LNCaP clone FGC (cell line): Measurements from ENCODE around the gene EHD4.

Experiments used
- DNase-seq: peaks from one replicate; pipeline ENCODE4 v3.0.0-alpha.2; 2011; ENCODE audit warnings: low read depth
- H3K4me3 ChIP-seq: 2 replicates; pipeline ENCODE4 v1.5.1; 2011; ENCODE audit warnings: mild to moderate bottlenecking, low read depth, low read length, control low read depth
- CTCF ChIP-seq: IDR thresholded peaks from 2 replicates; pipeline ENCODE4 v1.5.1; 2012; ENCODE audit warnings: mild to moderate bottlenecking; ENCODE audit not compliant: control insufficient read depth, insufficient read depth; ENCODE audit errors: extremely low read depth

Gene EHD4

DNA sequence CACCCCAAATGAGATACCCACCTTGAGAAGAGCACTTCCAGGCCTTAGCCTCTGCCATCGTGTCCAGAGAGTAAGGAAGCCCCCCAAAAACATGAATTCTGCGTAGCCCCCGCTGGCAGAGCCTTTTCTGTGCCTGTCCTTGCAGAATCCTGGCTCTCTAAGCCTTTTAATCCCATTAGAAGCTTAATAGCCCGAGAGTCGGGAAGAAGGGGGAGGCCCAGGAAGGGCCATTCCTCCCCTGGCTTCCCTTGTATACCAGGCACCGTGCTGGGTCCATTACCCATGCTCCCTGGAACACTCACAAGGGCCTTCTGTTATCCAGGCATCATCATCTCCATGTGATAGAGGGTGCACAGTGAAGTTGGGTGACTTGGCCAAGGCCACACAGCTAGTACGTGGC lies 85.6 kb downstream of the EHD4 start:
- no peak for DNase-seq
- TF ChIP-seq CTCF = no peak
- no peak overlapping the region for H3K4me3 ChIP-seq

- no peak for DNase-seq
- H3K4me3 ChIP-seq = no peak overlapping the region
- TF ChIP-seq CTCF = no peak
These were observed 86.5 kb downstream of the EHD4 start for GRCh38 chr15:41885841-41886240.

DNA sequence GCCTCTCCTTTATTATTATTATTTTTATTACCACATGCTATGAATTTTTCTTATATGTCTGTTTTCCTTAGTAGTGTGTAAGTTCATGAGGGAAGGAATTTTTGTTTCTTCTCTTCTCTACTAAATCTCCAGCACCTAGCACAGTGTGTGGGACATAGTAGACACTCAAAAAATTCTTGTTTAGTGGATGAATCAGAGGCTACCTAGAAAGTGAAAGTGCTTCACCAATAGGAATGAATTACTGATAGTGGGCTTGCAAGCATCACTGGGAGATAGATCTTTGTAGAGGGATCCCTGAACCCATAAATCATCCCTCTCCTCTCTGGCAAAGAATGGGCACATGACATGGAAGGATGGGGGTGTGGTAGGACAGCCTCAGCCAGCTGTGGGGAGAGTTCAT lies 87.0 kb downstream of the EHD4 start:
- no peak for DNase-seq
- TF ChIP-seq CTCF = no peak

GRCh38 chr15:41884458-41884857 lies 87.9 kb downstream of the EHD4 start:
- TF ChIP-seq CTCF = no peak
- H3K4me3 ChIP-seq = no peak overlapping the region
- DNase-seq = no peak

More for the DNA sequence above, 87.0 kb downstream of the EHD4 start:
- no peak overlapping the region for H3K4me3 ChIP-seq

GRCh38 chr15:41883484-41883825 lies 88.9 kb downstream of the EHD4 start:
- no peak overlapping the region for H3K4me3 ChIP-seq
- no peak for DNase-seq
- no peak for TF ChIP-seq CTCF

DNA sequence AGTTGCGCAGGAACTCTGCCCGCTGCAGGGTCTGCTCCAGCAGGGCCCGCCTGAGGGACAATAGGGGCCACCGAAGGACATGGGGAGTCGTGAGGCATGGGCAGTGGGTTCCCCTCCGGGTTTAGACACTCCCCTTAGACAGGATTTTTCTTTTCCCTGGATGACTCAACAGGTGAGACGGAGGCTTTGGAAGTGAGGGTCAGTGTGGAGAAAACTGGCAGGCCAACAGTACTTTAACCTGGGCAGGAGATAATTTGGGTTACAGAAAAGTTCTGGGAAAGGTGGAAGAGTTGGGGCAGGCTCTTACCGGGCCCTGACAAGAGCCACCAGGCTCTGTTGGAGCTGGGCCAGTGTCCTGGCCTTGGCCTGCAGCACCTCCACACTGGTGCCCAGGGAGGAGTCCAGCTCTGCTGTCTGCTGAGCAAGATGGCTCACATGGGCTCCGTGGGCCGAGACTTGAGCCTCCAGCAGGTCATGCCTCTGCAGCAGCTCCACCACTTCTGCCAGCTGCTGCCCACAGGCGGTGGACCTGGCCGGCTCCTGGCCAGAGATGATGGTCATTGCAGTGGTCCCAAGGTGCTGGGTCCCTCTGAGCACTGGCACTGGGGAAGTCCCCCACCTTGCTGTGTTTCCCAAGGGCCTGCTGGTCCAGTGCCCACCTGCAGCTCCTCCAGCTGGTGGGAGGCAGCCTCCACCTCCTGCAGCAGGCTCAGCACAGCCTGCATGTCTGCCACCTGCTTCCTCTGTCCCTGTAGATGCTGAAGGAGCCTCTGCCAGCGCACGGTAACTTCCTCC lies 89.5 kb downstream of the EHD4 start:
- no peak for DNase-seq
- H3K4me3 ChIP-seq = no peak overlapping the region
- TF ChIP-seq CTCF = no peak
